ENCODE measurements around the gene CHEK1.
"Not testable (repeated sequence)": the region's sequence is repeated elsewhere in the genome, so short reads cannot be mapped to it uniquely, and the experiment has no call there.

CHEK1 gene

DNA sequence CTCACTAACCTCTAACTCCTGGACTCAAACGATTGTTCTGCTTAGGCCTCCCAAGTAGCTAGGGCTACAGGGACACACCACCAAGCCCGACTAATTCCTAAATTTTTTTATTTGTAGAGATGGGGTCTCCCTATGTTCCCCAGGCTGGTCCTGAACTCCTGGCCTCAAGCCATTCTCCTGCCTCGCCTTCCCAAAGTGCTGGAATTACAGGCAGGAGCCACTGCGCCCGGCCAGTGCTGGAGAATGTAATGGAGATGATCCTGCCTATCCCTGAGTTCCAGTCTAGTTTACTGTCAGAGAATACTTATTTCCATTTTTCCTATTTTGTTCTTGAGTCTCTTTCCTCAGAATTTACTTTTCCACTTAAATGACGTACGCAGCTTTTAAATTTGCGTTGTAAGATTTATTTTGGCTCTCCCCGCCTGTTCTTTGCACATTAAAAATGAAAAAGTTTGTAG lies at the start of gene CHEK1:
Gene CHEK1 (plus strand): TSS at position 408 of the 458 bp plus-strand sequence. CDS start 1,606 bp downstream, outside the sequence.
- Histone ChIP-seq H3K9ac (ENCODE audit: low read depth, low read length) (peak within 1 kb of the TSS; percentile 98), H3K4me3 (ENCODE audit: low read length) (peak within 1 kb of the TSS; percentile 98), H3K27me3 (ENCODE audit: insufficient read depth, low read length) (no peaks in the 10 kb centered on the region), H3K4me1 (ENCODE audit: insufficient read depth, low read length) (peaks cover 10% of the 10 kb centered on the region; the same call in 1 of the 2 replicates), H3K27ac (ENCODE audit: low read length) (peak within 1 kb of the TSS; percentile 89), H3K9me3 (ENCODE audit: insufficient read depth, low read depth, low read length) (no peaks in the 10 kb centered on the region), H3K36me3 (ENCODE audit: insufficient read depth, low read depth, low read length) (peaks cover 56% of the 10 kb centered on the region)

DNA sequence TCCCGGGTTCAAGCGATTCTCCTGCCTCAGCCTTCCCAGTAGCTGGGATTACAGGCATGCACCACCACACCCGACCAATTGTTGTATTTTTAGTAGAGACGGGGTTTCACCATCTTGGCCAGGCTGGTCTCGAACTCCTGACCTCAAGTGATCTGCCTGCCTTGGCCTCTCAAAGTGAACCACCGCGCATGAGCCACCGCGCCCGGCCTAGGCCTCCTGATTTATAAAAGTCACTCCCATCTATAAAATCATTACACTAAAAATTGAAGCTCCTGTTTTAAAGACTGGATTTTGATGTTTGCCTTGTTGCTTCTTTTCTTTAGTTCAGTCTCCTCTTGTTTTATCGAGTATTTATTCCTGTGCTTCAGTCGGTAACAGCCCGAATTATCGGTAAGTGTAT lies 47.8 kb upstream of the CHEK1 start:
- H3K27me3 ChIP-seq (ENCODE audit: insufficient read depth, low read length); H3K9ac ChIP-seq (ENCODE audit: low read depth, low read length); H3K4me1 ChIP-seq (ENCODE audit: insufficient read depth, low read length); H3K9me3 ChIP-seq (ENCODE audit: insufficient read depth, low read depth, low read length); H3K27ac ChIP-seq (ENCODE audit: low read length); H3K4me3 ChIP-seq (ENCODE audit: low read length): not testable (repeated sequence)
- H3K36me3 ChIP-seq (ENCODE audit: insufficient read depth, low read depth, low read length) = peaks cover 94% of the 10 kb centered on the region

DNA sequence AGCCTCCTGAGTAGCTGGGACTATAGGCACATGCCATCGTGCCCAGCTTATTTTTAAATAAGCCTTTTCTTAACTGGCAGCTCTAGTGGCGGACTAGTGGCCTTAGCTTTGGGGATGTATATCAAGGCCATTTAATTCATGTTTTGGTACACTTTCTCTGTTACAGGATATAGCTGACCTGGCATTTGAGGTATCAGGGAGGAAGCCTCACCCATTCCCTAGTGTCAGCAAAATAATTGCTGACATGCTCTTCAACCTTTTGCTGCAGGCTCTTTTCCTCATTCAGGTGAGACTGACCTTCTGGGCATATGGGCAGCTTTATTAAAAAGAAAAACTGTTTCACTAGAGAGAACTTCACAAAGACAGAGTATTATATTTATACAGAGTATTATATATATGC lies 46.2 kb upstream of the CHEK1 start:
- H3K27me3 ChIP-seq (ENCODE audit: insufficient read depth, low read length) = no peaks in the 10 kb centered on the region
- no peak overlapping the region for H3K9ac ChIP-seq (ENCODE audit: low read depth, low read length)
- no peaks in the 10 kb centered on the region for H3K9me3 ChIP-seq (ENCODE audit: insufficient read depth, low read depth, low read length)
- H3K4me1 ChIP-seq (ENCODE audit: insufficient read depth, low read length) = no peaks in the 10 kb centered on the region
- H3K27ac ChIP-seq (ENCODE audit: low read length) = no peak overlapping the region
- peaks cover 96% of the 10 kb centered on the region for H3K36me3 ChIP-seq (ENCODE audit: insufficient read depth, low read depth, low read length)
- H3K4me3 ChIP-seq (ENCODE audit: low read length) = no peak overlapping the region

DNA sequence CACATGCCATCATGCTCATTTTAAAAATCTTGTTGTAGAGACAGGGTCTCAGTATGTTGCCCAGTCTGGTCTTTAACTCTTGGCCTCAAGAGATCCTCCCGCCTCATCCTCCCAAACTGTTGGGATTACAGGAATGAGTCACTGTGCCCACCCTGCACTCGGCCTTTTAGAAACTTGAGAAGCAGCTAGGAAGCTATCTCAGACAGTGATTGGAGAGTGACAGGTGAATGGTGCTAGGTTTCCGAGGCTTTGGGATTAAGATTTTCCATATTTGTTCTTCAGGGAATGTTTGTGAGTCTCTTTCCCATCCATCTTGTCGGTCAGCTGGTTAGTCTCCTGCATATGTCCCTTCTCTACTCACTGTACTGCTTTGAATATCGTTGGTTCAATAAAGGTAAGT lies 45.2 kb upstream of the CHEK1 start:
- Histone ChIP-seq H3K36me3 (ENCODE audit: insufficient read depth, low read depth, low read length) (peaks cover 96% of the 10 kb centered on the region), H3K27ac (ENCODE audit: low read length) (no peak overlapping the region)

DNA sequence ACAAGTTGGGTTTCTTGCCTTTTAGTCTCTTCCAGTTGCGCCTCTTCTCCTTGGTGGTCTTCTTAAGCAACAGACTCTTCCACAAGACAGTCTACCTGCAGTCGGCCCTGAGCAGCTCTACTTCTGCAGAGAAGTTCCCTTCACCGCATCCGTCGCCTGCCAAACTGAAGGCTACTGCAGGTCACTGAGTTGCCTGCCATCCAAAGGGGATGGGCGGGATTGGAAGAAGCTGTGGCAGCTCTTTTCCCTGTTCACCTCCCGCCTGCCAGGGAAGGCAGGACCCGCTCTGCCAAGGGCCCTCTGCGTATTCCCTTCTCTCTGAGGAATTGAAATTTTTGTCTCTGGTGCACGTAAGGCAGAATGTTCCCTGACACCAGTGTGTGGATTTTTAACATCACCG lies 41.5 kb upstream of the CHEK1 start:
- Histone ChIP-seq H3K9me3 (ENCODE audit: insufficient read depth, low read depth, low read length) (no peaks in the 10 kb centered on the region), H3K4me1 (ENCODE audit: insufficient read depth, low read length) (no peaks in the 10 kb centered on the region), H3K9ac (ENCODE audit: low read depth, low read length) (no peak overlapping the region), H3K27me3 (ENCODE audit: insufficient read depth, low read length) (no peaks in the 10 kb centered on the region), H3K27ac (ENCODE audit: low read length) (no peak overlapping the region), H3K4me3 (ENCODE audit: low read length) (no peak overlapping the region), H3K36me3 (ENCODE audit: insufficient read depth, low read depth, low read length) (peaks cover 62% of the 10 kb centered on the region)

More for the DNA sequence above, 45.2 kb upstream of the CHEK1 start:
- Histone ChIP-seq H3K27me3 (ENCODE audit: insufficient read depth, low read length) (no peaks in the 10 kb centered on the region), H3K4me1 (ENCODE audit: insufficient read depth, low read length) (no peaks in the 10 kb centered on the region), H3K9ac (ENCODE audit: low read depth, low read length) (no peak overlapping the region), H3K9me3 (ENCODE audit: insufficient read depth, low read depth, low read length) (no peaks in the 10 kb centered on the region), H3K4me3 (ENCODE audit: low read length) (no peak overlapping the region)

DNA sequence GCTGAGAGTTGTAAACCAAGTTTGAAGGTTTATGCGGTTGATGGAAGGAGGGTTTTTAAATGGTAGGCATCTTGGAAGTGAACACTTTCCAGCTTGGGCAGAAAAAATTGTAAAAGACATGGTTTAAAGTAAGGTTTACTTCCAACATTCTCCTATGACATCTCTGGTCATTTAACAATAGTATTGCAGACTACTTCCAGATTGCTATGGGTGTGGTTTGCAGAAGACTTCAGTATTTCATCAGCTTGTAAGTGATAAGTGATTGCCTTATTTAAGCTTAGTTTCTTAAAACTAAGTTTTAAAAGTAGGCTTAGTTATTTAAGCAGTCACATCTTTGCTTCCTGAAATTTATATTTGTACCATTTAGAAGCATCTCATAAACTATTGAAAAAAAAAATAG lies 39.5 kb upstream of the CHEK1 start:
- no peaks in the 10 kb centered on the region for H3K27me3 ChIP-seq (ENCODE audit: insufficient read depth, low read length)
- H3K9me3 ChIP-seq (ENCODE audit: insufficient read depth, low read depth, low read length) = no peaks in the 10 kb centered on the region
- H3K36me3 ChIP-seq (ENCODE audit: insufficient read depth, low read depth, low read length) = peaks cover 42% of the 10 kb centered on the region
- no peak overlapping the region for H3K9ac ChIP-seq (ENCODE audit: low read depth, low read length)
- H3K4me1 ChIP-seq (ENCODE audit: insufficient read depth, low read length) = no peaks in the 10 kb centered on the region
- H3K27ac ChIP-seq (ENCODE audit: low read length) = no peak overlapping the region
- no peak overlapping the region for H3K4me3 ChIP-seq (ENCODE audit: low read length)

DNA sequence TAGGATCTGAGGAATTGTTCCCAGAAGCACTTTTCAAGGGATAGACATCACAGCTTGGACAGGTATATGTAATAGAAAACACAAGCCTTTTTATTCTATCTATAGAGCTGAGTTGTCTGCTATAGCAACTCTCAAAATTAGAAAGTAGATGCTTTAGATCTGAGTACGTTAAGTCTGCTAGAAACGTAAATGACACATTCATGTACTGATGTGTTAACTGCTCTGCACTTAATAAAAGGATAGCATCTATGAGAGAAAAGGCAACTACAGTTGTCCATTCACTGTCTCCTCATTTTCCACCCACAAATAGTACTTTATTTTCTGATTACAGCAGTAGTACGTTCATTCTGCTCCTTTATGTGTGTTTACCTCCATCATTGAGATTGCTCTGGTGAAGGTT lies 38.3 kb upstream of the CHEK1 start:
- no peaks in the 10 kb centered on the region for H3K27me3 ChIP-seq (ENCODE audit: insufficient read depth, low read length)

DNA sequence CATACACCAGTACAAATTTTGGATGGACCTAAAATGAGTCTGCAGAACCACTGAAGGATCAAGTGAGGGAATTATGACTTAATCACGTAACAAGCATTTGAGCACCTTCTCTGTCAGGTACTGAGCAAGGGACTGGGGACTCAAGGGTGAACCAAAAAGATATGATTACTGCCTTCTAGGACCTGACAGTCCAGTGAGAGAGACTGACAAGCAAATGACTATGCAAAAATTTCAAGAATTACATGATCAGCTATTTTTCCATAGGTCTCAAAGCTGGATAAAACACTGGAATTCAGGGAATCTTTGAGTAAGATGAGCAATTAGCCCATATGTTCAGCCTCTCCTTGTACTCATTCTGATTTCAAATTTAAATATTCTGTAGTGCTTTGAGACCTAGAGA lies 37.5 kb upstream of the CHEK1 start:
- H3K4me3 ChIP-seq (ENCODE audit: low read length) = no peak overlapping the region
- H3K9me3 ChIP-seq (ENCODE audit: insufficient read depth, low read depth, low read length) = no peaks in the 10 kb centered on the region
- 0 out of 2 replicates have a peak overlapping the region, but pooled peaks have one; percentile 7 for H3K9ac ChIP-seq (ENCODE audit: low read depth, low read length)

More for the DNA sequence above, 38.3 kb upstream of the CHEK1 start:
- Histone ChIP-seq H3K27ac (ENCODE audit: low read length) (no peak overlapping the region), H3K4me3 (ENCODE audit: low read length) (no peak overlapping the region), H3K4me1 (ENCODE audit: insufficient read depth, low read length) (no peaks in the 10 kb centered on the region), H3K9me3 (ENCODE audit: insufficient read depth, low read depth, low read length) (no peaks in the 10 kb centered on the region), H3K9ac (ENCODE audit: low read depth, low read length) (no peak overlapping the region), H3K36me3 (ENCODE audit: insufficient read depth, low read depth, low read length) (peaks cover 33% of the 10 kb centered on the region)

DNA sequence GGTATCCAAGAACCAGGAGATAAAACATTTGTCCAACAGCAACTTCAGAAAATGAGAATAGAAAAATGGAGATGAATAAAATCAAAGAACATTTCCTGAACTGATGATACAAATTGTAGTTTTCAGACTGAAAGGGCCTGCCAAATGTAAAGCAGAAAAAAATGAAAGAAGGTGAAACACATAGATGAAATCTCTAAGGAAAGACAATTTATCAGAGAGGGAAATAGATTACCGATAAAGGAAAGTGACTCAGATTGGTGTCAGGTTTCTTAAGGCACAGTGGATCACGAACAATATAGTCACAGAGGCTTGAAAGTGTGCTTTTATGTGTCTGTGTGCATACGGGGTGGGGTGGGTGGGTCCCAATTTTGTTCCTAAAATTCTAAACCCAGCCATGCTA lies 36.5 kb upstream of the CHEK1 start:
- H3K9me3 ChIP-seq (ENCODE audit: insufficient read depth, low read depth, low read length) = no peaks in the 10 kb centered on the region
- H3K27me3 ChIP-seq (ENCODE audit: insufficient read depth, low read length) = no peaks in the 10 kb centered on the region
- peaks cover 14% of the 10 kb centered on the region for H3K36me3 ChIP-seq (ENCODE audit: insufficient read depth, low read depth, low read length)
- no peak overlapping the region for H3K27ac ChIP-seq (ENCODE audit: low read length)
- H3K4me3 ChIP-seq (ENCODE audit: low read length) = no peak overlapping the region
- peaks cover 2% of the 10 kb centered on the region; the same call in 1 of the 2 replicates for H3K4me1 ChIP-seq (ENCODE audit: insufficient read depth, low read length)
- H3K9ac ChIP-seq (ENCODE audit: low read depth, low read length) = no peak overlapping the region

More for the DNA sequence above, 37.5 kb upstream of the CHEK1 start:
- Histone ChIP-seq H3K36me3 (ENCODE audit: insufficient read depth, low read depth, low read length) (peaks cover 25% of the 10 kb centered on the region), H3K27ac (ENCODE audit: low read length) (no peak overlapping the region), H3K4me1 (ENCODE audit: insufficient read depth, low read length) (no peaks in the 10 kb centered on the region), H3K27me3 (ENCODE audit: insufficient read depth, low read length) (no peaks in the 10 kb centered on the region)

DNA sequence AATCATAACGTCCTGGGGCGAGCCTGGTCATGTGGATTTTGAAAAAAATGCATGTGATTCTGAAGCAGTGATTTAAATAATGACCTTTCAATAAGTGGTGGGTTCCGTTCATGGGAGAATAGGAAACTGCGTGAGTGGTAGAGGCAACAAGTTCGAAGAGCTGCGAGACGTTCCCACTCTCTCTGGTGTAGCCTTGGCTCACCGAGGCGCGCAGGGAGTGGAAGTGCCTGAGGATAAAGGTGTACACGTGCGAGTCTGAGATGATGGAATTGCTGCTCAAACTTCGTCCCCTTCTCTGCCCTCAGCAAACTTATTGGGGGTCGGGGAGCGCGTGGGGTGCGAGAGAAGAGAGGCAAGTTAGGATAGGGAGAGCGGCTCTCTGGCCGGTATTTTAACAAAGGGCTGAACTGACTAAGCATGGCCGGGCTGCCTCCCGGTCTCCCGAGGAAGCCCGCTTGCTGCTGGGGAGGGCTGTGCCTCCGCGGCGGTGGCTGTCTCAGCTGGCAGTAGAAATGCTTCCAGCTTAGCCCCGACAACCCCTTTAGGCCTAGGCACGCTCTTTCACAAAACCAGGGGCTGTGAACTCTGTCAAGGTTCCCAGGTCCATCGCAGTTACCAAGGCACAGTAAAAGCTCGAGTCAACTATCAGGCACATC lies 33.2 kb upstream of the CHEK1 start:
- Histone ChIP-seq H3K27me3 (ENCODE audit: insufficient read depth, low read length) (no peaks in the 10 kb centered on the region), H3K9me3 (ENCODE audit: insufficient read depth, low read depth, low read length) (no peaks in the 10 kb centered on the region), H3K4me3 (ENCODE audit: low read length) (peak overlapping the region; percentile 98), H3K27ac (ENCODE audit: low read length) (peak overlapping the region; percentile 74), H3K36me3 (ENCODE audit: insufficient read depth, low read depth, low read length) (peaks cover 12% of the 10 kb centered on the region), H3K9ac (ENCODE audit: low read depth, low read length) (peak overlapping the region; percentile 98), H3K4me1 (ENCODE audit: insufficient read depth, low read length) (peaks cover 4% of the 10 kb centered on the region; the same call in 1 of the 2 replicates)

DNA sequence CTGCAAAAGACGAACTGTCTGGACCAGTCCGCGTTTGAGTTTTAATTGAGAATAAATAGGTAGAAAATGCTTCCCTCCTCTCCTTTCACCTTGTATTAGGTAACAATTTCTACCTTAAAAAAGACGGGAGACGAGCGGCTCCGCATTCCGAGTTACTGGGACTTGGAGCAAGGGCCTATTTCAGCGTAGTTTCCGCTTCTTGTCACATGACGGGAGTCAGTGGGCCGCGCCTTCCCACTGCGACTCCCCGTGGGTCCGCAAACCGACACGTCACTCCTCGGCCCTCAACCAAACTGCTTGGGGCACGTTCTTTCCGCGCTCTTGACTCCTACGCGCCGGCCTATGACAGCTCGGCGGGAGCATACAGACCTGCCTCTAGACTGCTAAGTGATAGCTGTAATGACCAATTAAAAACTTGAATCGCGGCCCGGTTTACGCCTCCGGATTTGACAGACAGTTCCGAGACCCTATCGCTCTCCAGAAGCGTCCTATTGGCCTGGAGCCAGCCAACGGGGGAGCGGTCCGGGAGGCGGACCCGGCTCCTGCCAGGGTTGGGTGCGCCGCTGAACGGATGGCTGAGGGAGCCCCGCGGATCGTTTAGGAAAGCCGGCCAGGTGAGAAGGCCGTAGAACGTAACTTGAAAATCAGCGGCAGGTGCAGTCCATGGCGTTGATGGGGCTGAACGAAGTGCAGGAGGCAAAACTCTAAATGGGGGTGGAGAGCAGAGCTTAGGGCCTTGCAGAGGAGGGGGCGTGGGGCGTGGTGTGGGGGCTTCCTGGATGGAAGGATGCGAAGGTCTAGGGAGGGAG lies 32.5 kb upstream of the CHEK1 start, which contains the start of gene STT3A:
Gene STT3A (plus strand): TSS at position 548 of the 809 bp plus-strand sequence. CDS start 3,064 bp downstream, outside the sequence.
- Histone ChIP-seq H3K9me3 (ENCODE audit: insufficient read depth, low read depth, low read length) (no peaks in the 10 kb centered on the region), H3K27me3 (ENCODE audit: insufficient read depth, low read length) (no peaks in the 10 kb centered on the region), H3K27ac (ENCODE audit: low read length) (peak within 1 kb of the TSS; percentile 74), H3K9ac (ENCODE audit: low read depth, low read length) (peak within 1 kb of the TSS; percentile 98), H3K4me1 (ENCODE audit: insufficient read depth, low read length) (peaks cover 4% of the 10 kb centered on the region; the same call in 1 of the 2 replicates), H3K36me3 (ENCODE audit: insufficient read depth, low read depth, low read length) (peaks cover 19% of the 10 kb centered on the region), H3K4me3 (ENCODE audit: low read length) (peak within 1 kb of the TSS; percentile 98)
